NCI-H69 (cell line): ENCODE data around the gene CD320.
A peak's percentile ranks its signal among the peaks of the same experiment; 100 is the strongest.
"Not testable (repeated sequence)": the region's sequence is repeated elsewhere in the genome, so short reads cannot be mapped to it uniquely, and the experiment has no call there.

Experiments
- DNase-seq: peaks from one replicate; lab custom pipeline; 2025; lab: John Stamatoyannopoulos, UW

CD320 gene

GRCh38 chr19:8333767-8334457, 25.8 kb upstream of the CD320 start:
- peak; percentile 70 for DNase-seq

- DNase-seq: no peak
These were observed 25.0 kb upstream of the CD320 start for GRCh38 chr19:8332976-8333766.

- no peak for DNase-seq
These were observed 23.2 kb upstream of the CD320 start for GRCh38 chr19:8331263-8331845.

- DNase-seq: no peak
These were observed 21.8 kb upstream of the CD320 start for GRCh38 chr19:8329996-8330395.

GRCh38 chr19:8325454-8325853, 17.3 kb upstream of the CD320 start:
- DNase-seq: no peak

GRCh38 chr19:8324186-8325050, 16.3 kb upstream of the CD320 start:
- no peak for DNase-seq

GRCh38 chr19:8323781-8324185, 15.6 kb upstream of the CD320 start:
- DNase-seq: no peak

GRCh38 chr19:8322638-8322997, 14.5 kb upstream of the CD320 start:
- no peak for DNase-seq

GRCh38 chr19:8321986-8322637, 14.0 kb upstream of the CD320 start:
- no peak for DNase-seq

- peak; percentile 97 for DNase-seq
These were observed 13.2 kb upstream of the CD320 start, which contains the start of the genes NDUFA7 and RPS28 for GRCh38 chr19:8321067-8321985. Gene NDUFA7 (minus strand): TSS chr19:8321375. CDS start chr19:8321358, 17 bp downstream. Gene RPS28 (plus strand): TSS chr19:8321496. CDS start chr19:8321531, 35 bp downstream.

GRCh38 chr19:8320564-8321066, 12.5 kb upstream of the CD320 start:
- peak; percentile 46 for DNase-seq

GRCh38 chr19:8319807-8320520, 11.8 kb upstream of the CD320 start:
- no peak for DNase-seq

GRCh38 chr19:8318835-8319234, 10.7 kb upstream of the CD320 start:
- not testable (repeated sequence) for DNase-seq

- no peak for DNase-seq
These were observed 8.4 kb upstream of the CD320 start for GRCh38 chr19:8316351-8317125.

- DNase-seq: not testable (repeated sequence)
These were observed 7.0 kb upstream of the CD320 start for GRCh38 chr19:8314981-8315640.

GRCh38 chr19:8311461-8312260, 3.5 kb upstream of the CD320 start:
- DNase-seq: peak; percentile 91

GRCh38 chr19:8310342-8311055, 2.3 kb upstream of the CD320 start:
- no peak for DNase-seq
